BE2C (cell line): Measurements from ENCODE around the gene IFT81.

Experiments
- DNase-seq: peaks from one replicate; pipeline ENCODE4 v3.0.0-alpha.2; 2020
- H3K27me3 ChIP-seq: fragments of 250-450 bp; sonication (Bioruptor Pico); 2 replicates; pipeline ENCODE4 v1.5.1; 2020; ENCODE audit warnings: mild to moderate bottlenecking
- H3K36me3 ChIP-seq: fragments of 250-450 bp; sonication (Bioruptor Pico); 2 replicates; pipeline ENCODE4 v1.5.1; 2020; ENCODE audit warnings: mild to moderate bottlenecking
- H3K4me1 ChIP-seq: fragments of 250-450 bp; sonication (Bioruptor Pico); 2 replicates; pipeline ENCODE4 v1.5.1; 2020
- H3K4me3 ChIP-seq: 2 replicates; pipeline ENCODE4 v1.5.1; 2011; ENCODE audit warnings: low read depth, low read length
- H3K9me3 ChIP-seq: fragments of 250-450 bp; sonication (Bioruptor Pico); 2 replicates; pipeline ENCODE4 v1.5.1; 2020
- CTCF ChIP-seq: IDR thresholded peaks from 2 replicates; pipeline ENCODE4 v1.5.1; 2012; ENCODE audit warnings: mild to moderate bottlenecking, low read depth, low read length

IFT81 gene

GRCh38 chr12:110122929-110123328, 1.2 kb upstream of the IFT81 start:
- Histone ChIP-seq H3K9me3 (no peaks in the 10 kb centered on the region; the same call in 1 of the 2 replicates), H3K4me3 (no peak overlapping the region), H3K36me3 (peaks cover 5% of the 10 kb centered on the region), H3K27me3 (no peaks in the 10 kb centered on the region), H3K4me1 (peaks cover 3% of the 10 kb centered on the region)
- DNase-seq = no peak
- TF ChIP-seq CTCF = no peak

- Histone ChIP-seq H3K4me3 (no peak overlapping the region; the same call in 1 of the 2 replicates), H3K4me1 (peaks cover 3% of the 10 kb centered on the region), H3K36me3 (peaks cover 7% of the 10 kb centered on the region), H3K27me3 (no peaks in the 10 kb centered on the region), H3K9me3 (no peaks in the 10 kb centered on the region; the same call in 1 of the 2 replicates)
- DNase-seq = no peak
- no peak for TF ChIP-seq CTCF
These were observed 263 bp upstream of the IFT81 start for GRCh38 chr12:110123919-110124268.

GRCh38 chr12:110126557-110126956, 2.4 kb downstream of the IFT81 start:
- TF ChIP-seq CTCF = no peak
- peaks cover 14% of the 10 kb centered on the region for H3K36me3 ChIP-seq
- DNase-seq = no peak
- no peaks in the 10 kb centered on the region for H3K27me3 ChIP-seq
- H3K4me3 ChIP-seq = no peak overlapping the region
- H3K4me1 ChIP-seq = peaks cover 3% of the 10 kb centered on the region
- no peaks in the 10 kb centered on the region; the same call in 1 of the 2 replicates for H3K9me3 ChIP-seq

- no peak for TF ChIP-seq CTCF
- no peak overlapping the region for H3K4me3 ChIP-seq
- no peaks in the 10 kb centered on the region for H3K27me3 ChIP-seq
- no peaks in the 10 kb centered on the region; the same call in 1 of the 2 replicates for H3K9me3 ChIP-seq
- H3K36me3 ChIP-seq = peaks cover 30% of the 10 kb centered on the region
- DNase-seq = no peak
- H3K4me1 ChIP-seq = no peaks in the 10 kb centered on the region
These were observed 10.7 kb downstream of the IFT81 start for GRCh38 chr12:110134691-110135411.

- Histone ChIP-seq H3K36me3 (peaks cover 30% of the 10 kb centered on the region), H3K4me1 (no peaks in the 10 kb centered on the region), H3K9me3 (no peaks in the 10 kb centered on the region; the same call in 1 of the 2 replicates), H3K27me3 (no peaks in the 10 kb centered on the region), H3K4me3 (no peak overlapping the region)
- TF ChIP-seq CTCF = no peak
- DNase-seq = no peak
These were observed 11.6 kb downstream of the IFT81 start for GRCh38 chr12:110135806-110136205.

GRCh38 chr12:110137786-110138185, 13.6 kb downstream of the IFT81 start:
- no peak for DNase-seq
- no peak for TF ChIP-seq CTCF
- no peak overlapping the region for H3K4me3 ChIP-seq
- H3K9me3 ChIP-seq = no peaks in the 10 kb centered on the region; the same call in 1 of the 2 replicates
- peaks cover 26% of the 10 kb centered on the region for H3K36me3 ChIP-seq
- H3K27me3 ChIP-seq = no peaks in the 10 kb centered on the region
- no peaks in the 10 kb centered on the region for H3K4me1 ChIP-seq
